HepG2 (cell line): Measurements from ENCODE around the gene KANSL3. TPM values are rescaled to one million over a fixed set of nuclear protein-coding genes. Genes with fewer than 3 reads are reported as not detected.
A peak's percentile ranks its signal among the peaks of the same experiment; 100 is the strongest.

Experiments
- DMAP1 ChIP-seq: IDR thresholded peaks from 2 replicates; pipeline ENCODE4 v1.6.1; 2016
- ETV5 ChIP-seq: IDR thresholded peaks from 2 replicates; pipeline ENCODE4 v1.6.1; 2018; ENCODE audit warnings: missing biosample characterization, missing genetic modification reagents, inconsistent platforms, borderline replicate concordance
- GABPB1 ChIP-seq: IDR thresholded peaks from 2 replicates; pipeline ENCODE4 v1.6.1; 2016; ENCODE audit warnings: mild to moderate bottlenecking, missing genetic modification reagents, moderate library complexity, missing compliant biosample characterization
- HMG20B ChIP-seq: conservative IDR thresholded peaks from 2 replicates; pipeline ENCODE4 v1.6.1; 2016; ENCODE audit warnings: missing genetic modification reagents, missing compliant biosample characterization
- MED1 ChIP-seq: sonication (generic); formaldehyde crosslinking; IDR thresholded peaks from 2 replicates; pipeline ENCODE4 v1.4.0; 2020; ENCODE audit warnings: missing genetic modification reagents
- NFKBIZ ChIP-seq: IDR thresholded peaks from 2 replicates; pipeline ENCODE4 v1.6.1; 2018; ENCODE audit warnings: missing genetic modification reagents, missing compliant biosample characterization
- NR2F1 ChIP-seq, 2 experiments: fragments of 450-650 bp in 1 of 2; formaldehyde crosslinking in 1 of 2; IDR thresholded peaks; 2 replicates each; pipeline versions ENCODE4 v1.5.0 to v1.6.1; 2016 to 2020; ENCODE audit warnings: mild to moderate bottlenecking in 1 of 2, missing compliant biosample characterization in 1 of 2, missing genetic modification reagents in 1 of 2, moderate library complexity in 1 of 2
- SIX4 ChIP-seq: sonication (generic); formaldehyde crosslinking; IDR thresholded peaks from 2 replicates; pipeline ENCODE4 v1.4.0; 2020; ENCODE audit warnings: missing genetic modification reagents
- YEATS2 ChIP-seq: sonication (generic); formaldehyde crosslinking; IDR thresholded peaks from 2 replicates; pipeline ENCODE4 v1.4.0; 2020; ENCODE audit warnings: missing genetic modification reagents, borderline replicate concordance
- ZFAT ChIP-seq: sonication (generic); formaldehyde crosslinking; conservative IDR thresholded peaks from 2 replicates; pipeline ENCODE4 v1.8.1; 2023; ENCODE audit warnings: missing genetic modification reagents, inconsistent platforms
- ZFP62 ChIP-seq: sonication (generic); formaldehyde crosslinking; IDR thresholded peaks from 2 replicates; pipeline ENCODE4 v1.4.0; 2020; ENCODE audit warnings: missing genetic modification reagents
- ZNF12 ChIP-seq: sonication (generic); formaldehyde crosslinking; IDR thresholded peaks from 2 replicates; pipeline ENCODE4 v1.5.0; 2020; ENCODE audit warnings: missing genetic modification reagents
- ZNF234 ChIP-seq: sonication (generic); formaldehyde crosslinking; conservative IDR thresholded peaks from 2 replicates; pipeline ENCODE4 v1.5.1; 2020; ENCODE audit warnings: mild to moderate bottlenecking, missing genetic modification reagents
- ZNF263 ChIP-seq: sonication (generic); formaldehyde crosslinking; IDR thresholded peaks from 2 replicates; pipeline ENCODE4 v1.4.0; 2020; ENCODE audit warnings: missing genetic modification reagents
- ZNF644 ChIP-seq: IDR thresholded peaks from 2 replicates; pipeline ENCODE4 v1.6.1; 2016; ENCODE audit warnings: low read depth
- ZNF687 ChIP-seq: sonication (generic); formaldehyde crosslinking; IDR thresholded peaks from 2 replicates; pipeline ENCODE4 v1.5.1; 2020; ENCODE audit warnings: mild to moderate bottlenecking, missing genetic modification reagents, moderate library complexity
- polyA plus RNA-seq, 8 experiments: library from polyadenylated mRNA; depleted of rRNA in 3 of 8; stranded (reverse) in 7 of 8; unstranded in 1 of 8; fragments of >200 nt; fragmentation: Illumina TruSeq in 4 of 8; extraction: Trizol in 4 of 8; gene quantifications; 2 replicates each; pipeline versions ENCODE4 v1.2.1 to v1.2.3, GENCODE V29; 2011 to 2016; ENCODE audit warnings: low read depth in 4 of 8, missing spikeins in 1 of 8, mixed read lengths in 1 of 8; ENCODE audit not compliant: insufficient read depth in 1 of 8
- total RNA-seq, 5 experiments: library from RNA; depleted of rRNA; stranded (reverse); fragments of >200 nt; fragmentation: Illumina TruSeq; extraction: Trizol; gene quantifications; 2 replicates each; pipeline ENCODE4 v1.2.3, GENCODE V29; 2016; ENCODE audit warnings: low read depth in 1 of 5
- TF ChIP-seq, protein P1 (sequence below): IDR thresholded peaks from 2 replicates; pipeline ENCODE4 v1.6.1; 2016; ENCODE audit warnings: low read depth, missing genetic modification reagents, missing compliant biosample characterization
- TF ChIP-seq, protein P2 (sequence below): sonication (generic); formaldehyde crosslinking; IDR thresholded peaks from 2 replicates; pipeline ENCODE4 v1.4.0; 2020; ENCODE audit warnings: missing genetic modification reagents

Gene KANSL3
- total and polyA plus RNA-seq, 2 of the 13 experiments (the other 11 are each of a cell fraction or from before 2014, with no cell fraction given) = 20.8 to 37.3 TPM

- TF ChIP-seq, protein P1, sequence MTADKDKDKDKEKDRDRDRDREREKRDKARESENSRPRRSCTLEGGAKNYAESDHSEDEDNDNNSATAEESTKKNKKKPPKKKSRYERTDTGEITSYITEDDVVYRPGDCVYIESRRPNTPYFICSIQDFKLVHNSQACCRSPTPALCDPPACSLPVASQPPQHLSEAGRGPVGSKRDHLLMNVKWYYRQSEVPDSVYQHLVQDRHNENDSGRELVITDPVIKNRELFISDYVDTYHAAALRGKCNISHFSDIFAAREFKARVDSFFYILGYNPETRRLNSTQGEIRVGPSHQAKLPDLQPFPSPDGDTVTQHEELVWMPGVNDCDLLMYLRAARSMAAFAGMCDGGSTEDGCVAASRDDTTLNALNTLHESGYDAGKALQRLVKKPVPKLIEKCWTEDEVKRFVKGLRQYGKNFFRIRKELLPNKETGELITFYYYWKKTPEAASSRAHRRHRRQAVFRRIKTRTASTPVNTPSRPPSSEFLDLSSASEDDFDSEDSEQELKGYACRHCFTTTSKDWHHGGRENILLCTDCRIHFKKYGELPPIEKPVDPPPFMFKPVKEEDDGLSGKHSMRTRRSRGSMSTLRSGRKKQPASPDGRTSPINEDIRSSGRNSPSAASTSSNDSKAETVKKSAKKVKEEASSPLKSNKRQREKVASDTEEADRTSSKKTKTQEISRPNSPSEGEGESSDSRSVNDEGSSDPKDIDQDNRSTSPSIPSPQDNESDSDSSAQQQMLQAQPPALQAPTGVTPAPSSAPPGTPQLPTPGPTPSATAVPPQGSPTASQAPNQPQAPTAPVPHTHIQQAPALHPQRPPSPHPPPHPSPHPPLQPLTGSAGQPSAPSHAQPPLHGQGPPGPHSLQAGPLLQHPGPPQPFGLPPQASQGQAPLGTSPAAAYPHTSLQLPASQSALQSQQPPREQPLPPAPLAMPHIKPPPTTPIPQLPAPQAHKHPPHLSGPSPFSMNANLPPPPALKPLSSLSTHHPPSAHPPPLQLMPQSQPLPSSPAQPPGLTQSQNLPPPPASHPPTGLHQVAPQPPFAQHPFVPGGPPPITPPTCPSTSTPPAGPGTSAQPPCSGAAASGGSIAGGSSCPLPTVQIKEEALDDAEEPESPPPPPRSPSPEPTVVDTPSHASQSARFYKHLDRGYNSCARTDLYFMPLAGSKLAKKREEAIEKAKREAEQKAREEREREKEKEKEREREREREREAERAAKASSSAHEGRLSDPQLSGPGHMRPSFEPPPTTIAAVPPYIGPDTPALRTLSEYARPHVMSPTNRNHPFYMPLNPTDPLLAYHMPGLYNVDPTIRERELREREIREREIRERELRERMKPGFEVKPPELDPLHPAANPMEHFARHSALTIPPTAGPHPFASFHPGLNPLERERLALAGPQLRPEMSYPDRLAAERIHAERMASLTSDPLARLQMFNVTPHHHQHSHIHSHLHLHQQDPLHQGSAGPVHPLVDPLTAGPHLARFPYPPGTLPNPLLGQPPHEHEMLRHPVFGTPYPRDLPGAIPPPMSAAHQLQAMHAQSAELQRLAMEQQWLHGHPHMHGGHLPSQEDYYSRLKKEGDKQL (CRISPR knock-in tag) = no peak
- peak; percentile 92 for TF ChIP-seq ZNF263 (CRISPR knock-in tag)
- 0 out of 2 replicates have a peak, but pooled peaks have one; percentile 8 for TF ChIP-seq ETV5 (CRISPR knock-in tag)
- no peak for TF ChIP-seq NFKBIZ (CRISPR knock-in tag)
- TF ChIP-seq YEATS2 (CRISPR knock-in tag) = peak; percentile 63; the same call in 1 of the 2 replicates
- TF ChIP-seq DMAP1 = peak; percentile 72
- TF ChIP-seq HMG20B = no peak
- peak; percentile 31; the same call in 1 of the 2 replicates for TF ChIP-seq GABPB1 (CRISPR knock-in tag)
- TF ChIP-seq ZNF687 (CRISPR knock-in tag) = peak; percentile 78
- peak; percentile 36 for TF ChIP-seq MED1 (CRISPR knock-in tag)
- no peak for TF ChIP-seq ZFAT
- peak; percentile 58 to 59; a peak in 3 of 4 replicates for TF ChIP-seq NR2F1 (CRISPR knock-in tag; IDR thresholded peaks at IDR 0.05)
- TF ChIP-seq, protein P2, sequence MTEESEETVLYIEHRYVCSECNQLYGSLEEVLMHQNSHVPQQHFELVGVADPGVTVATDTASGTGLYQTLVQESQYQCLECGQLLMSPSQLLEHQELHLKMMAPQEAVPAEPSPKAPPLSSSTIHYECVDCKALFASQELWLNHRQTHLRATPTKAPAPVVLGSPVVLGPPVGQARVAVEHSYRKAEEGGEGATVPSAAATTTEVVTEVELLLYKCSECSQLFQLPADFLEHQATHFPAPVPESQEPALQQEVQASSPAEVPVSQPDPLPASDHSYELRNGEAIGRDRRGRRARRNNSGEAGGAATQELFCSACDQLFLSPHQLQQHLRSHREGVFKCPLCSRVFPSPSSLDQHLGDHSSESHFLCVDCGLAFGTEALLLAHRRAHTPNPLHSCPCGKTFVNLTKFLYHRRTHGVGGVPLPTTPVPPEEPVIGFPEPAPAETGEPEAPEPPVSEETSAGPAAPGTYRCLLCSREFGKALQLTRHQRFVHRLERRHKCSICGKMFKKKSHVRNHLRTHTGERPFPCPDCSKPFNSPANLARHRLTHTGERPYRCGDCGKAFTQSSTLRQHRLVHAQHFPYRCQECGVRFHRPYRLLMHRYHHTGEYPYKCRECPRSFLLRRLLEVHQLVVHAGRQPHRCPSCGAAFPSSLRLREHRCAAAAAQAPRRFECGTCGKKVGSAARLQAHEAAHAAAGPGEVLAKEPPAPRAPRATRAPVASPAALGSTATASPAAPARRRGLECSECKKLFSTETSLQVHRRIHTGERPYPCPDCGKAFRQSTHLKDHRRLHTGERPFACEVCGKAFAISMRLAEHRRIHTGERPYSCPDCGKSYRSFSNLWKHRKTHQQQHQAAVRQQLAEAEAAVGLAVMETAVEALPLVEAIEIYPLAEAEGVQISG = peak; percentile 27; the same call in 1 of the 2 replicates
- peak; percentile 64 for TF ChIP-seq SIX4 (CRISPR knock-in tag)
- TF ChIP-seq ZNF644 (CRISPR knock-in tag) = peak; percentile 94
- TF ChIP-seq ZFP62 = no peak
- no peak for TF ChIP-seq ZNF234 (CRISPR knock-in tag)
- no peak for TF ChIP-seq ZNF12 (CRISPR knock-in tag)
Observed at GRCh38 chr2:96683972-96684820, 46.1 kb upstream of the KANSL3 start (continued).
